Brain microvascular endothelial cell (primary cell): ENCODE measurements around the gene C3orf22.
"Not testable (repeated sequence)": the region's sequence is repeated elsewhere in the genome, so short reads cannot be mapped to it uniquely, and the experiment has no call there.

ENCODE experiments used
- DNase-seq: peaks from one replicate; pipeline ENCODE4 v3.0.0-alpha.2; 2020
- H3K27ac ChIP-seq: fragments of 250-450 bp; sonication (Bioruptor Pico); 2 replicates; pipeline ENCODE4 v1.5.1; 2020; ENCODE audit warnings: mild to moderate bottlenecking, moderate library complexity
- H3K27me3 ChIP-seq: fragments of 250-450 bp; sonication (Bioruptor Pico); replicated peaks from 2 replicates; pipeline ENCODE4 v1.5.1; 2020; ENCODE audit warnings: mild to moderate bottlenecking
- H3K36me3 ChIP-seq: fragments of 250-450 bp; sonication (Bioruptor Pico); replicated peaks from 2 replicates; pipeline ENCODE4 v1.5.1; 2020; ENCODE audit warnings: mild to moderate bottlenecking
- H3K4me3 ChIP-seq: 2 replicates; pipeline ENCODE4 v1.5.1; 2011; ENCODE audit warnings: low read depth, mild to moderate bottlenecking, control low read depth, low read length, moderate library complexity
- in situ Hi-C: cut with HindIII; loops from 2 replicates; pipeline ENCODE4 v1.10.0; 2017; ENCODE audit warnings: low sequenced_read_pairs, low pct_ligation_motif_present
- TF ChIP-seq, protein P1 (sequence below): IDR thresholded peaks from 2 replicates; pipeline ENCODE4 v1.5.1; 2011; ENCODE audit warnings: low read depth, mild to moderate bottlenecking, moderate library complexity, low read length, control low read depth, inconsistent platforms; ENCODE audit errors: missing control alignments

Gene C3orf22, protein sequence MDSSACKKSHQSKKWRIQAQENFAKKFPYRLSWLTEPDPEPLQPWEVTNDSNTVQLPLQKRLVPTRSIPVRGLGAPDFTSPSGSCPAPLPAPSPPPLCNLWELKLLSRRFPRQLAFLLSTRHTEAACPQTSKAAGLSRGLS

DNA sequence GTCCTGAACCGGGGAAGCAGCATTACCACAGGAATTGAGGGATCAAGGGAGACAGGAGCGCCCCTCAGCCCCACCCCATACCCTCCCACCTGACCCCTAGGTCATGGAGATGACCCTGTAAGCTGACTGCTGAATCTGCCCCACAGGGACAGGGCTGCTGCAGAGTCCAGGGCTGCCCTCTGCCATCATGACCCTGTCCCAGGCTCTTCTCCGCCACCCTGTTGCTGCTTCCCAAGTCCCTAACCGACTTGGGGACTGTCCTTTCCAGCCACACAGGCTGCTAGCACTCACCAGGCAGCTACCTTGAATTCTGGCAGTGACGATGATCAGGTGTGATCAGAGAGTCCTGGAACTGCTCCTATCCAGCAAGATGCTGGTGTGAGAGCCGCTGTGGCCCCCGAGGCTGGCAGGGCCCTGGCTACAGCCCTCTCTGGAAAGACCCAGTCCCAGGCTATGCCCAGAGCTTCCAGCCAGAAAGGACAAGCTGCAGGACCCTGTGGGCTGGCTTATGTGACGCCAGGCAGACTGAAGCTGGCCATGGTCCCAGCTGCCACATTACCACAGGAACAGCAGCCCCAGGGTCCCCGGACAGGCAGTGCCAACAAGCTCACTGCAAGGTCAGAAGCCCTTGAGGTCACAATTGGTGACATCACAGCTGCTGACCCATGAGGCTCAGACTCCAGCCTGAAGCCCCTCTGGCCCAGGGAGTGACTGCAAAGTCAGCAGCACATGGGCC, at the start of gene C3orf22:
Gene C3orf22 (minus strand): TSS at position 597 of the 736 bp plus-strand sequence. CDS start 5,542 bp downstream, outside the sequence.
- no peaks in the 10 kb centered on the region for H3K36me3 ChIP-seq
- in situ Hi-C loops: no loop called here
- H3K27ac ChIP-seq: no peak within 1 kb of the TSS
- H3K4me3 ChIP-seq: no peak within 1 kb of the TSS
- H3K27me3 ChIP-seq: peaks cover 9% of the 10 kb centered on the region
- TF ChIP-seq, protein P1, sequence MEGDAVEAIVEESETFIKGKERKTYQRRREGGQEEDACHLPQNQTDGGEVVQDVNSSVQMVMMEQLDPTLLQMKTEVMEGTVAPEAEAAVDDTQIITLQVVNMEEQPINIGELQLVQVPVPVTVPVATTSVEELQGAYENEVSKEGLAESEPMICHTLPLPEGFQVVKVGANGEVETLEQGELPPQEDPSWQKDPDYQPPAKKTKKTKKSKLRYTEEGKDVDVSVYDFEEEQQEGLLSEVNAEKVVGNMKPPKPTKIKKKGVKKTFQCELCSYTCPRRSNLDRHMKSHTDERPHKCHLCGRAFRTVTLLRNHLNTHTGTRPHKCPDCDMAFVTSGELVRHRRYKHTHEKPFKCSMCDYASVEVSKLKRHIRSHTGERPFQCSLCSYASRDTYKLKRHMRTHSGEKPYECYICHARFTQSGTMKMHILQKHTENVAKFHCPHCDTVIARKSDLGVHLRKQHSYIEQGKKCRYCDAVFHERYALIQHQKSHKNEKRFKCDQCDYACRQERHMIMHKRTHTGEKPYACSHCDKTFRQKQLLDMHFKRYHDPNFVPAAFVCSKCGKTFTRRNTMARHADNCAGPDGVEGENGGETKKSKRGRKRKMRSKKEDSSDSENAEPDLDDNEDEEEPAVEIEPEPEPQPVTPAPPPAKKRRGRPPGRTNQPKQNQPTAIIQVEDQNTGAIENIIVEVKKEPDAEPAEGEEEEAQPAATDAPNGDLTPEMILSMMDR: no peak
- no peak for DNase-seq

DNA sequence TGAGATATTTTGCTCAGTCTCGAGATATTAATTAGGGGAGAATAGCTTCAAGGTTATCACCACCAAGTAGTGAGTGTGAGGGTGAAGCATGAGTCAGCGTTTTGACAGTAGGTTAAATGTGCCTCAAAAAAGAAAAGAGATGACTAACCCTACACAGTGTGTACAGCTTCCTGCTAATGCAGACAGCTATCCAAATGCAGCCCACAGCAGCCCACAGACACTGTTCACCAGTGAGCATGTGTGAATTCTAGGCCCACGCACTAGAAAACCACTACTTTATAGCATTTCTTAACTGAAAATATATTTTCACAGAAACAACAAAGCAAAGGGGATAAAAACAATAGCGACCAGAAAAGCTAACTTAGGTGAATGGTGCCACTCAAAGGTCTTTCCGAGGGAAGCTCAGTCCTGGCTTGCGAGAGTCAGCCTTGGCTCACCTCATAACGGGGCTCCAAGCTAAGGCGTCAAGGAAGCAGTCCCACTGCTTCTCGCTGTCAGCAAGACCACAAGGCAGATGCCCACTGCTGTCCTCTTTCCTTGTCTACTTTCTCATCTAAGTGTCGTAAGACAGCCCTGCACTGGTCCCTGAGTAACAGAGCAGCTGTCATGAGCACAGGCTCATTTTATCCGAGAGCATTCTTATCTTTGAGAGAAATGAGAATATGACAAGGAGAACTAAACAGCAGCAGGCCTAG, 48.6 kb upstream of the C3orf22 start:
- TF ChIP-seq, protein P1: no peak
- DNase-seq: peak; percentile 48
- Histone ChIP-seq H3K36me3 (no peaks in the 10 kb centered on the region), H3K4me3 (no peak overlapping the region), H3K27ac (no peak overlapping the region), H3K27me3 (no peaks in the 10 kb centered on the region)
- in situ Hi-C loops: no loop called here

DNA sequence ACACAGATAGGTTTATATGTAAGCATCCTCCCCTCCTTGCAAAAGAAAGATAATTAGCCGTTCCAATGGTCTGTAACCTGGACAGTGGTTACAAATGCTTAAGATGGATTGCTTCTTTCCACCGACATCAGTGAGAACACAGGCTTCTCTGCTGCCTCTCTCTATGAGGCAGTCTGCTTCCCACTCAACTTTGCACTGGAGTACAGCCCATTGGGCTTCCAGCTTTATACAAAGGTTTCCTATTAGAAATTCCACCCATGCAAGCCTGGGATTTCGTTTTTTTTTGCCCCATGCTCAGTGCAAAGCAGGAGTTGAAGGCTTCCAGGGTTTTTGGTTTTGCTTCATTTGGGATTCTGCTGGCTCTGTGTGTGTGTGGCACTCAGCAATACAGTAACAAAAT, 47.3 kb upstream of the C3orf22 start:
- no peak overlapping the region for H3K4me3 ChIP-seq
- no peak for DNase-seq
- no peak overlapping the region for H3K27ac ChIP-seq
- H3K36me3 ChIP-seq: no peaks in the 10 kb centered on the region
- in situ Hi-C loops: no loop called here
- TF ChIP-seq, protein P1: no peak
- H3K27me3 ChIP-seq: no peaks in the 10 kb centered on the region

DNA sequence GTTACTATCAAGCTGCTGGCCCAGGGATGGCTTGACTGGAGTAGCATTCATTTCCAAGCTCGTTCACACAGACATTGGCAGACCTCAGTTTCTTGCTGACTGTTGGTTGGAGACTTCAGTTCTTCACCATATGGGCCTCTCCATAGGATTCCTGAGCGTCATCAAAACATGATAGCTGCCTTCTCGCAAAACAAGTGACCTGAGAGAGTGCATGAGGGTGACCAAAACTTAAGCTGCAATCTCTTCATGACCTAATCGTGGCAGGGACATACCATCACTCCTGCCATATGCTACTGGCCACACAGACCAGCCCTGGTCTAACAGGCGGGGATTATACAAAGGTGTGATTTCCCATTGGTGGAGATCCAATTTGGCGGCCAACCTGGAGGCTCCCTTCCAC, 46.0 kb upstream of the C3orf22 start:
- H3K4me3 ChIP-seq: no peak overlapping the region
- TF ChIP-seq, protein P1: no peak

DNA sequence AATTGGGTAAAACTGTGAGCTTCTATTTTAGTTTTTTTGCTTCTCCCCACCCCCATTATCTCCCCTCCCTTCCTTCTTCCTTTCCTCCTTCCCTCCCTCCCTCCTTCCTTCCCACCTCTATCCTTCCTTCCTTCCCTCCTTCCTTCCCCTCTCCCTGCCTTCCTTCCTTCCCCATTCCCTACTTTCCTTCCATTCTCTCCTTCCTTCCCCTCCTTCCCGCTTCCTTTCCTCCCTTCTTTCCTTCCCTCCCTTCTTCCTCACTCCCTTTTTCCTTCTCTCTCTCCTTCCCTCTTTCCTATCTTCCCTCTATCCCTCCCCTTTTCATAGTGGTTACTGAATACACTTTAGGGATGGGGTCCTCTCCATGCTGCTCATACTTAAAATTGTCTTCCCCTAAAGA, 40.4 kb upstream of the C3orf22 start:
- TF ChIP-seq, protein P1: no peak
- Histone ChIP-seq H3K36me3 (no peaks in the 10 kb centered on the region), H3K27ac (no peak overlapping the region), H3K27me3 (no peaks in the 10 kb centered on the region), H3K4me3 (no peak overlapping the region)
- no peak for DNase-seq
- in situ Hi-C loops: no loop called here

More for the DNA sequence above, 46.0 kb upstream of the C3orf22 start:
- in situ Hi-C loops: no loop called here
- DNase-seq: no peak
- H3K27me3 ChIP-seq: no peaks in the 10 kb centered on the region
- H3K27ac ChIP-seq: no peak overlapping the region
- no peaks in the 10 kb centered on the region for H3K36me3 ChIP-seq

DNA sequence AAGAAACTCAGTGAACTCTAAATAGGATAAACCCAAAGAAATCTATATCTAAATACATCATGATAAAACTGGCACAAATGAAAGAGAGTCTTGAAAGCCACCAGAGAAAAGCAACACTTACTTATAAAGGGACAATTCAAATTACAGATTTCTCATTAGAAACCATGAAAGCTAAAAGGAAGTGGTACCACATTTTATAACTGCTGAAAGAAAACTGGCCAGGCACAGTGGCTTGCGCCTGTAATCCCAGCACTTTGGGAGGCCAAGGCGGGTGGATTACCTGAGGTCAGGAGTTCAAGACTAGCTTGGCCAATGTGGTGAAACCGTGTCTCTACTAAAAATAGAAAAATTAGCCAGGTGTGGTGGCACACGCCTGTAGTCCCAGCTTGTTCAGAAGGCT, 36.7 kb upstream of the C3orf22 start:
- in situ Hi-C loops: not testable (repeated sequence)

DNA sequence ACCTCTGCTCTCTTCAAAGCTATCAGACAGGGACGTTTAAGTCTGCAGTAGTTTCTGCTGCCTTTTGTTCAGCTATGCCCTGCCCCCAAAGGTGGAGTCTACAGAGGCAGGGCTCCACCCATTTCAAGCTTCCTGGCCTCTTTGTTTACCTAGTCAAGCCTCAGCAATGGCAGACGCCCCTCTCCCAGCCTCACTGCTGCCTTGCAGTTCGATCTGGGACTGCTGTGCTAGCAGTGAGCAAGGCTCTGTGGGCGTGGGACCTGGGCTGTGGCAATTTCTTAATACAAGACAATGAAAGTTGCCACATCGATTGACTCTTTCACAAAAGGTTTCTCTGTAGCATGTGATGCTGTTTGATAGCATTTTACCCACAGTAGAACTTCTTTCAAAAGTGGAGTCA, 32.8 kb upstream of the C3orf22 start:
- in situ Hi-C loops, DNase-seq, H3K27ac ChIP-seq, H3K4me3 ChIP-seq, H3K36me3 ChIP-seq, H3K27me3 ChIP-seq: not testable (repeated sequence)

More for the DNA sequence above, 36.7 kb upstream of the C3orf22 start:
- not testable (repeated sequence) for H3K27ac ChIP-seq, DNase-seq, H3K27me3 ChIP-seq, H3K36me3 ChIP-seq, H3K4me3 ChIP-seq
